Activated CD8-positive, alpha-beta T cell treated with anti-CD3 and anti-CD28 coated beads for 36 hours (primary cell): ENCODE results near the gene NUP93. TPM values are rescaled to one million over a fixed set of nuclear protein-coding genes. Genes with fewer than 3 reads are reported as not detected.
"Not testable (repeated sequence)": the region's sequence is repeated elsewhere in the genome, so short reads cannot be mapped to it uniquely, and the experiment has no call there.

Source experiments
- ATAC-seq: fragments of 200-7000 bp; cut with Tn5 transposase; one replicate; pipeline ENCODE4 v1.10.0; 2021; ENCODE audit warnings: mild to moderate bottlenecking, moderate library complexity
- CTCF ChIA-PET: fragments of 350-600 bp; sonication (Branson Sonifier 250); formaldehyde crosslinking; loops from one replicate; lab custom pipeline; 2021; ENCODE audit warnings: antibody characterized with exemption; lab: Charles Lee
- POLR2A ChIA-PET: fragments of 350-600 bp; sonication (Branson Sonifier 250); formaldehyde crosslinking; loops from one replicate; lab custom pipeline; 2021; ENCODE audit warnings: antibody characterized with exemption; lab: Charles Lee
- DNase-seq: peaks from one replicate; pipeline ENCODE4 v3.0.0-alpha.2; 2020
- H3K27ac Mint-ChIP-seq: one replicate; pipeline ENCODE4 v1.8.0; 2021; ENCODE audit warnings: mild to moderate bottlenecking, mixed read lengths
- H3K27me3 Mint-ChIP-seq: one replicate; pipeline ENCODE4 v1.8.0; 2021; ENCODE audit warnings: mixed read lengths
- H3K36me3 Mint-ChIP-seq: one replicate; pipeline ENCODE4 v1.8.0; 2021; ENCODE audit warnings: low read depth, mixed read lengths
- H3K4me1 Mint-ChIP-seq: one replicate; pipeline ENCODE4 v1.8.0; 2021; ENCODE audit warnings: low read depth, mixed read lengths
- H3K4me3 Mint-ChIP-seq: one replicate; pipeline ENCODE4 v1.8.0; 2021; ENCODE audit warnings: mild to moderate bottlenecking, moderate library complexity, mixed read lengths
- H3K9me3 Mint-ChIP-seq: one replicate; pipeline ENCODE4 v1.8.0; 2021; ENCODE audit warnings: mixed read lengths
- CTCF ChIP-seq: fragments of 200-600 bp; IDR thresholded peaks from one replicate; pipeline ENCODE4 v1.8.0; 2022; ENCODE audit warnings: antibody characterized with exemption, mild to moderate bottlenecking
- intact Hi-C: fragments of 100-400 bp; cut with micrococcal nuclease; formaldehyde crosslinking; loops from one replicate; pipeline ENCODE4 v1.10.0; 2022
- total RNA-seq, 2 experiments: library from RNA; stranded (reverse); gene quantifications; one replicate each; pipeline ENCODE4 v1.2.3, GENCODE V29; 2021

Gene NUP93
- total RNA-seq, 2 experiments from 2014 or later: 171 to 191 TPM

GRCh38 chr16:56736476-56736875 lies 6.5 kb downstream of the NUP93 start:
- DNase-seq (no peak), ATAC-seq (no peak)
- CTCF ChIA-PET: interaction anchor here (0.6 kb wide), 1 partner anchor 12 kb away, joined by 3 read pairs; no protein-coding TSS in a partner anchor
- no peak for TF ChIP-seq CTCF
- H3K4me1 Mint-ChIP-seq: peaks cover 22% of the 10 kb centered on the region
- peaks cover 8% of the 10 kb centered on the region for H3K36me3 Mint-ChIP-seq
- POLR2A ChIA-PET: interaction anchor here (1.2 to 1.3 kb wide), 2 partner anchors 13 to 17 kb away, joined by 3 to 4 read pairs; no protein-coding TSS in a partner anchor
- no peak overlapping the region for H3K4me3 Mint-ChIP-seq
- intact Hi-C loops: no loop called here
- no peaks in the 10 kb centered on the region for H3K9me3 Mint-ChIP-seq
- H3K27me3 Mint-ChIP-seq: no peaks in the 10 kb centered on the region
- no peak overlapping the region for H3K27ac Mint-ChIP-seq

DNA sequence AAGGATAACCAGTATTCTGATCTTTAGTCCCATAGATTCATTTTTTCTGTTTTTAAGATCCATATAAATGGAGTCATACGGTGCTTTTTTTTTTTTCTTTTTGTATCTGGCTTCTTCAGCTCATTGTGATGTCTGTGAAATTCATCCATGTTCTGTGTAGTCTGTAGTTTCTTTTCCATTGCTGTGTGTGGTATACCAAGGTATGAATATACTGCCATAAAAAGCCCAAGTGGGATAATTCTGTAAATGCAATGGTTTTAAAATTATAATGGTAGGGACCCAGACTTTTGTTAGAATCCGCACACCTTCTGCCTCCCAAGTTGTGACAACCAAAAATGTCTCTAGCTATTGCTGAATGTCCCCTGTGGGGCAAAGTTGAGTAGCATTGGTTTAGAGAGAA lies 7.6 kb downstream of the NUP93 start:
- intact Hi-C loops: no loop called here
- CTCF ChIA-PET: interaction anchor here (0.7 kb wide), 1 partner anchor 161 kb away, joined by 3 read pairs; no protein-coding TSS in a partner anchor
- Mint-ChIP-seq H3K4me3 (no peak overlapping the region), H3K36me3 (peaks cover 8% of the 10 kb centered on the region), H3K9me3 (no peaks in the 10 kb centered on the region), H3K27ac (no peak overlapping the region), H3K27me3 (no peaks in the 10 kb centered on the region), H3K4me1 (peaks cover 32% of the 10 kb centered on the region)
- POLR2A ChIA-PET: interaction anchor here (1.2 to 1.4 kb wide), 3 partner anchors 9 to 19 kb away, joined by 3 to 4 read pairs (median 3); no protein-coding TSS in a partner anchor
- DNase-seq (no peak), ATAC-seq (no peak)
- TF ChIP-seq CTCF: no peak

- Mint-ChIP-seq H3K27me3 (no peaks in the 10 kb centered on the region), H3K36me3 (peaks cover 8% of the 10 kb centered on the region), H3K9me3 (no peaks in the 10 kb centered on the region), H3K4me1 (peaks cover 35% of the 10 kb centered on the region), H3K27ac (no peak overlapping the region), H3K4me3 (no peak overlapping the region)
- CTCF ChIA-PET: no interaction called here
- intact Hi-C loops: no loop called here
- POLR2A ChIA-PET: interaction anchor here (1.2 to 1.4 kb wide), 2 partner anchors 10 to 20 kb away, joined by 3 to 4 read pairs; no protein-coding TSS in a partner anchor
- no peak for ATAC-seq
- no peak for TF ChIP-seq CTCF
- DNase-seq: no peak
Measured at GRCh38 chr16:56738221-56738620, 8.3 kb downstream of the NUP93 start.

GRCh38 chr16:56739378-56739777 lies 9.4 kb downstream of the NUP93 start:
- H3K36me3 Mint-ChIP-seq, H3K9me3 Mint-ChIP-seq, CTCF ChIA-PET, H3K27ac Mint-ChIP-seq, ATAC-seq, intact Hi-C loops, POLR2A ChIA-PET, DNase-seq, H3K27me3 Mint-ChIP-seq, H3K4me3 Mint-ChIP-seq: not testable (repeated sequence)
- H3K4me1 Mint-ChIP-seq: peaks cover 44% of the 10 kb centered on the region

DNA sequence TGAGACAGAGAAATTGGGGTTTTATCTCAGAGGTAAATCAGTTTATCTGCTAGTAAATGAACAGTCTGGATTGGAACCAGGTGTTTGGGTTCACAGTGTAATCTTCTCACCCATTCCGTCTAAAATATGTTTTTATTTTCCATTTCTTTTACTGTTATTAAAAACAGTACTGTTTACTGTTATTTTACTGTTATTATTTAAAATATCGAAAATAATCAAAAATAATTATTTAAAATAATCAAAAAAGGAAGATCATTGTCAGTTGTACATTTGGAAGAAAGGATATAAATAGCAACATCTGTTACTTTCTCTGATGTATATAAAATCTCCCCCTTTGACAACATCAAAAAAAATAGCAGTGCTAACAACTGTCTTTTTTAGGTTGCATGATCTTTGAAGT lies 11.5 kb downstream of the NUP93 start:
- no peak for TF ChIP-seq CTCF
- POLR2A ChIA-PET: no interaction called here
- Mint-ChIP-seq H3K36me3 (peaks cover 6% of the 10 kb centered on the region), H3K9me3 (no peaks in the 10 kb centered on the region), H3K4me1 (peaks cover 50% of the 10 kb centered on the region), H3K27me3 (no peaks in the 10 kb centered on the region), H3K27ac (no peak overlapping the region), H3K4me3 (no peak overlapping the region)
- no peak for DNase-seq
- no peak for ATAC-seq
- intact Hi-C loops: no loop called here
- CTCF ChIA-PET: no interaction called here
